ENCODE results near the gene GNB4.

GRCh38 chr3:179446501-179446900 is 4.8 kb downstream of the GNB4 start:
- TF ChIP-seq, protein P1, sequence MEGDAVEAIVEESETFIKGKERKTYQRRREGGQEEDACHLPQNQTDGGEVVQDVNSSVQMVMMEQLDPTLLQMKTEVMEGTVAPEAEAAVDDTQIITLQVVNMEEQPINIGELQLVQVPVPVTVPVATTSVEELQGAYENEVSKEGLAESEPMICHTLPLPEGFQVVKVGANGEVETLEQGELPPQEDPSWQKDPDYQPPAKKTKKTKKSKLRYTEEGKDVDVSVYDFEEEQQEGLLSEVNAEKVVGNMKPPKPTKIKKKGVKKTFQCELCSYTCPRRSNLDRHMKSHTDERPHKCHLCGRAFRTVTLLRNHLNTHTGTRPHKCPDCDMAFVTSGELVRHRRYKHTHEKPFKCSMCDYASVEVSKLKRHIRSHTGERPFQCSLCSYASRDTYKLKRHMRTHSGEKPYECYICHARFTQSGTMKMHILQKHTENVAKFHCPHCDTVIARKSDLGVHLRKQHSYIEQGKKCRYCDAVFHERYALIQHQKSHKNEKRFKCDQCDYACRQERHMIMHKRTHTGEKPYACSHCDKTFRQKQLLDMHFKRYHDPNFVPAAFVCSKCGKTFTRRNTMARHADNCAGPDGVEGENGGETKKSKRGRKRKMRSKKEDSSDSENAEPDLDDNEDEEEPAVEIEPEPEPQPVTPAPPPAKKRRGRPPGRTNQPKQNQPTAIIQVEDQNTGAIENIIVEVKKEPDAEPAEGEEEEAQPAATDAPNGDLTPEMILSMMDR (conservative IDR thresholded peaks at IDR 0.05; ENCODE audit: low read depth, low read length), result peak; percentile 57
- no peak for TF ChIP-seq EZH2 (IDR thresholded peaks at IDR 0.05; ENCODE audit: borderline replicate concordance, low read depth, low read length, poor library complexity, severe bottlenecking)
